GM19025 (cell line): ENCODE data around the gene ARRDC5.
"Not testable (repeated sequence)": the region's sequence is repeated elsewhere in the genome, so short reads cannot be mapped to it uniquely, and the experiment has no call there.

Experiments used
- ATAC-seq: cut with Tn5 transposase; IDR thresholded peaks from one replicate; pipeline ENCODE4 v1.9.1; 2021; ENCODE audit warnings: mild to moderate bottlenecking, low read depth, moderate library complexity; ENCODE audit not compliant: unreplicated experiment

Gene ARRDC5

DNA sequence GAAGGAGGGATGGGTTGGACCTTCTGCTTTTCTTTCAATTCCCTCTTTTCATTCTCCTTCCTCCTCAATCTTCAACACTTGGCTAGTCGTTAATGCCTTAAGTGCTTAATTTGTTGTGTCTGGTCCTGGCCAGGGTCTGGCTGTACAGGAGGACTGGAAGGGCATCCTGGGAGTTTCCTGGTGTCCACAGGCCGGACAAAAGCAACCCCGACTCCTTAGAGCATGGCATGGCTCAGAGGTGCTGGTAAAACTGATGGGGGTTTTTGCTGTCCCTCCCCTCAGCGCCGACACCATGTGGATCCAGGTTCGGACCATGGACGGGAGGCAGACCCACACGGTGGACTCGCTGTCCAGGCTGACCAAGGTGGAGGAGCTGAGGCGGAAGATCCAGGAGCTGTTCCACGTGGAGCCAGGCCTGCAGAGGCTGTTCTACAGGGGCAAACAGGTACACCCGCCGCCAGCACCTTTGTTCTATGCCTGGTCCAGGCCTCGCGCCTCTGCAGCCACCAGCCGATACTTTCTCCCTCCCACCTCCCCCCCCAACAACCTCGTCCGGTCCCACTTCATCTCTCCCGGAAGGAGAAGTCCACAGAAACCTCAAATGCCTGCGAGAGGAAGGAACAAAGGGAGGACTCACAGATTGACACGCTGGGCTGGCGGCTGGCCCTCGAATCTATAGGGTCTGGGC, 8.0 kb upstream of the ARRDC5 start:
- ATAC-seq = no peak

DNA sequence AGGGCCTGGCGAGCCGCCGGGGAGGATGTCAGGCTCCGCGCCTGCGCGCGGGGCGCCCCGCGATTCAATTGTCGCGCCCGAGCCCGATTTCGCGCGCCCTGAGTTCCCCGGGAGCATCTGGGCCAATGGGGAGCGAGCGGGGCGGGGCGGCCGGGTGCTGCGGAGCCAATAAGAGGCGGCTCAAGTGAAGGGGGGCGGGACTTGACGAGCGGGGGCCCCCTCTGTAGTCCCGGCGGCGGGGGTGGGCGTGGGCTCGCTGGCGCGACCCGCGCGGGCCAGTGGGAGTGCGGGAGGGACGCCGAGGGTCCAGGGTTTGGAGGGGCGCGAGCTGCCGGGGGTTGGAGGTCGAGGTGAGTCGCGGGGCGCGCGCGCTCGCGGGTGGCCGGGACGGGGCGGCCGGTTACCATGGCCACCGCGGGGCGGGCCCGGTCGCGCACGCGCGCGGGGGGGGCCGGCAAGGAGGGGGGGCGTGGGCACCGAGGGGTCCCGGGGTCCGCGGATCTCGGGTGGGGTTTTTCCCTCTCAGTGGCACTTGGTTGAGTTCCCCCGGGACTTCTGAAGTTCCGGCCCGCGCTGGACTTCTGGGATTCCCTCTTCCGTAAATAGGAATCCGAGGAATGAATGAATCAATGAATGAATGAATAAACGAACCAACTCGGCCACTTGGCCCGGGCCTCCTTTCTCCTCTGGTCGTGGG, 7.3 kb upstream of the ARRDC5 start:
- ATAC-seq = peak; percentile 85

DNA sequence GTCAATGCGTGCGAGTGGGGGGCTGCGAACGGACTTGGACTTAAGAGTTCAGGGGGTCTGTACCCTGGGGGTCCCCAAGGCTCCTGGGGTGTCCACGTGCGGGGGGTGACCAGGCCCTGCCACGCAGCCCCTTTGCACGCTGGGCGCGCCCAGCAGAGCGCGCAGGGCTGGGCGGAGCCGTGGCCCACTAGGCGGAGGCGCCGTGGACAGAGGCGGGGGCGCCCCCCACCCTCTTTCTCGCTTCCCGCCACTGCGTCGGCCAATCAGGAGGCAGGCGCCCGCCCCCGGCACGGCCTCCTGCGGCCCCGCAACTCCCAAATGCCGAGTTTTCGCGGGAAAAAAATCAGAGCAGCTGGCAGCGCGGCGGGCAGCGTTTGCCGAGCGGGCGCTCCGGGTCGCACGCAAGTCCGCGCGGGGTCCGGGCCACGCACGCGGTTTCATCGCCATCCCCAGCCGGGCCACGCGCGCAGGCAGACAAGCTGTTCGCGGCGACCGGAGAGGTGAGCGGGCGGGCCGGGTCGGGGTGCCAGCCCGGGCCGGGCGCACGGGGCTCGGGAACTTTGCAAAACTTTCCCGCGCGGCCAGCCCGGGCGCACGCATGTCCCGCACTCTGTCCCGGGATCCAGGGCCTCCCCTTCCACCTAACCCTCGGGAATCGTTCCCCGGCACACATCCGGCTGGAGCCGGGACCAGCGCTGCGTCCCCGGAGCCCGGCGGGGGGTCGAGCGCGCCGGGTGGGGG, 6.6 kb upstream of the ARRDC5 start, which contains the start of gene UHRF1:
TSS of gene UHRF1 (plus strand) at position 346 of the 741 bp plus-strand sequence. CDS start 1,385 bp downstream, outside the sequence.
- ATAC-seq = peak; percentile 22

DNA sequence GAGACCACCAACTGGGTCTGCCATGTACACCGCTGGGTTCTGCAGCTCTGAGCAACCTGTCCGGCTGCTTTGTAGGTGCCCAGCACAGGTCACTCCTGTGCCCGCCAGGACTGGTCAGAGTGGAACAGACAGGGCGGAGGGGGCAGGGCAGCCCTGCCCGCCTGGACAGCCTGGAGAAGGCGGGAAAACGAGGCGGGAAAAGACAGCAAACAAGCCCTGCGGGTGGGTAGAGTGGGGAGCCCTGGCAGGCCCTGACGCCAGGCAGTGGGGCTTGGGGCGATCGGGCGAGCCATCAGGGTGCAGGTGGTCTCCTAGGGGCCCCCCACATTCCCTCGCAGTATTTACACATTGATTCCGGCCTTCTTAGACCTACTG, 6.1 kb upstream of the ARRDC5 start:
- ATAC-seq = no peak

DNA sequence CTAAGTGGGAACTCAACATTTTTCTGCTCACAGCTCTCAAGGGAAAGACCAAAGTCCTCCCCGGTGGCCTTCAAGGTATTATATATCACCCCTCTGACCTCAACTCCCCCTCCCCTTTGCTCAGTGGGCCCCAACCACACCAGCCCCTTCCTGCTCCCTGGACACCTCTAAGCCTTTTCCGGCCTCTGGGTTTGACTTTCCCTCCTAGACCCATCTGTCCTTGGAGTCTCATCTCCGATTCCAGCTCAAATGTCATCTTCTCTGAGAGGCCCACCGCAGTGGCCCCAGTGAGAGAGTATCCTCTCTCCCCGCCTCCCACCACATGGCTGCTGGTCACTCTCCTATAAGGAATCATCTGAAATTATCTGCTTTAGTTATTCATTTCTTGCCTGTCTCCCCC, 5.7 kb upstream of the ARRDC5 start:
- ATAC-seq = no peak

DNA sequence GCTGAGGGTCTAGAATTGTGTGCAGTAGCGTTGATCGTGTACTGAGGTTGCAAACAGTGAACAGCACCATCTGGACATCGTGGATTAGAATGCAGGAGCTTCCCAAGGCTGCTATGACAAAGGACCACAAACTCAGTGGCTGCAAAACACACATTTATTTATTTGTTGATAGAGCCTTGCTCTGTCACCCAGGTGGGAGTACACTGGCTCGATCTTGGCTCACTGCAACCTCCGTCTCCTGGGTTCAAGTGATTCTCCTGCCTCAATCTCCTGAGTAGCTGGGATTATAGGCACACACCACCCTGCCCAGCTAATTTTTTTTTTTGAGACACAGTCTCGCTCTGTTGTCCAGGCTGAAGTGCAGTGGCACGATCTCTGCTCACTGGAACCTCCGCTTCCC, 4.3 kb upstream of the ARRDC5 start:
- no peak for ATAC-seq

DNA sequence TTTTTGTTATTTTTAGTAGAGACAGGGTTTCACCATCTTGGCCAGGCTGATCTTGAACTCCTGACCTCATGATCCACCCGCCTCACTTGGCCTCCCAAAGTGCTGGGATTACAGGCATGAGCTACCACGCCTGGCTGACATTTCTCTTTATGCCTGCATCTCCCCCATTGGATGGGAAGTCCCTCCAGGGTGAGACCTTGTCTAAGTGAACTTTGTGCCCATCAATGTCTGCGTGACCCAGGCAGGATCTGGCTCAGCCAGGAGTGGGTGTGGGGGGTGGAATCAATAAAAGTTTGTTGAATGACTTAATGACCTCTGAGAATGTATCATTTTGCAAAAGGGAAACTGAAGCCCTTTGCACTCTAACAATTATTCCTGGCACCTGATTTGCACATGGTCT, 1.8 kb upstream of the ARRDC5 start:
- ATAC-seq = no peak

DNA sequence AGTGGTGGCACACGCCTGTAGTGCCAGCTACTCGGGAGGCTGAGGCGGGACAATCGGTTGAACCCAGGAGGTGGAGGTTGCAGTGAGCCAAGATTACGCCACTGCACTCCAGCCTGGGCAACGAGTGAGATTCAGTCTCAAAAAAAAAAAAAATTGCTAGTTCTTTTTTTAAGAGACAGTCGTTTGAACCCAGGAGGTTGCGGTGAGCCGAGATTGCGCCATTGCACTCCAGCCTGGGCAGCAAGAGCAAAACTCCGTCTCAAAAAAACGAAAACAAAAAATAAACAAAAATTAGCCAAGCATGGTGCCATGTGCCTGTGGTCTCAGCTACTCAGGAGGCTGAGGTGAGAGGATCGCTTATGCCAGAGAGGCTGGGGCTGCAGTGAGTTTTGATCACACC, 1.8 kb downstream of the ARRDC5 start:
- ATAC-seq = not testable (repeated sequence)

DNA sequence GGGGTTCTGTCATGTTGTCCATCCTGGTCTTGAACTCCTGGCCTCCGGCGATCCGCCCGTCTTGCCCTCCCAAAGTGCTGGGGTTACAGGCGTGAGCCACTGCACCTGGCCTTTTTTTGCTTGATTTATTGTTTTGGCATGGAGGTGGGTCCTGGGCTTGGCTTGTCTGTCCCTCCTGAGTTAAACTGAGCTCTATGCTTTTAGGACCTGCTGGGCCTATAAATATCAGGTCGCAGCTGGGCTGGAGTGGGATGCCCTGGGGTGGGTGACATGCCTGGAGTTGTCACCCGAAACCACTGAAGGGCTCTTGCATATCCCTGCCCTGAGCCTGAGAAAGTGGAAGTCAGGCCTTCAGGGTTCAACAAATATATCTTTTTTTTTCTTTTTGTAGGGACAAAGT, 5.5 kb downstream of the ARRDC5 start:
- no peak for ATAC-seq

DNA sequence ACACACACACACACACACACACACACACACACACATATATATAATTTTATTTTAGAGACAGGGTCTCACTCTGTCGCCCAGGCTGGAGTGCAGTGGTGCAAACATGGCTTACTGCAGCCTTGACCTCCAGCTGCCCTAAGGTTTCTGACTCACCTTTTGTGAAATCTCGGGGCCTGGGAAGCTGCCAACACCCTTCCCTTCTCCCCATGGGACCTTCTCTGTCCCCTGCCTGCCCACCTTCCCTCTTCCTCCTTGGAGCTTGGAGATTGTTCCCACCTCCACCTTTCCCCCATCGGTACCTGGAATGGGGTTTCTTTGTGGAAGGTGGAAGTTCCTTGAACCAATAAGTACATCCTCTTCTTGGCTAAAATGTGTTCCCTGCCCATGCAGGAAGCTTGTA, 6.3 kb downstream of the ARRDC5 start:
- ATAC-seq = no peak

DNA sequence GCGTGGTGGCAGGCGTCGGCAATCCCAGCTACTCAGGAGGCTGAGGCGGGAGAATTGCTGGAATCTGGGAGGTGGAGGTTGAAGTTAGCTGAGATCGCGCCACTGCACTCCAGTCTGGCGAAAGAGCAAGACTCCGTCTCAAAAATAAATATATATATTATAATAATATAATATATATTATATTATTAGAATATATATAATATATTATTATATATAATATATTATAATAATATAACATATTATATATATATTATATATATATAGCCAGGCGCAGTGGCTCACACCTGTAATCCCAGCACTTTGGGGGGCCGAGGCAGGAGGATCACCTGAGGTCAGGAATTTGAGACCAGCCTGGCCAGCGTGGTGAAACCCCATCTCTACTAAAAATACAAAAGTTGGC, 9.7 kb downstream of the ARRDC5 start:
- ATAC-seq = not testable (repeated sequence)

DNA sequence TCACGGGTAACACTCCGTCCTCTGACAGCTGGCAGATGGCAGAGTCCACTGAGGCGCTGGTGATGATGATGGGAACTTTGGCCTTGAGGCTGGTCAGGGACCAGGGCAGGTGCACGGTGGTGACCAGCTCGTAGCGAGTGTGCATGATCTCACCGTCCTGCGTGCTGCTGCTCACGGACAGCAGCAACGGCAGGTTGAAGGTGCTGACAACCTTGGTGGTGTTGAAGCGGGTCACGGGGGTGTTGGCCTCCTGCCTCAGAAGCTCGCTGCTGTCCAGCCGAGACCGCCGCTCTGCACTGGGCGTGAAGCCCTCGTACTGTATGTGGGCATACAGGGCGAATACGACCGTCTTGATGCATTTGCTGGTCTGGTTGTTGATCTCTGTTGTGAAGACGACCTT, 11.6 kb downstream of the ARRDC5 start:
- ATAC-seq = no peak

DNA sequence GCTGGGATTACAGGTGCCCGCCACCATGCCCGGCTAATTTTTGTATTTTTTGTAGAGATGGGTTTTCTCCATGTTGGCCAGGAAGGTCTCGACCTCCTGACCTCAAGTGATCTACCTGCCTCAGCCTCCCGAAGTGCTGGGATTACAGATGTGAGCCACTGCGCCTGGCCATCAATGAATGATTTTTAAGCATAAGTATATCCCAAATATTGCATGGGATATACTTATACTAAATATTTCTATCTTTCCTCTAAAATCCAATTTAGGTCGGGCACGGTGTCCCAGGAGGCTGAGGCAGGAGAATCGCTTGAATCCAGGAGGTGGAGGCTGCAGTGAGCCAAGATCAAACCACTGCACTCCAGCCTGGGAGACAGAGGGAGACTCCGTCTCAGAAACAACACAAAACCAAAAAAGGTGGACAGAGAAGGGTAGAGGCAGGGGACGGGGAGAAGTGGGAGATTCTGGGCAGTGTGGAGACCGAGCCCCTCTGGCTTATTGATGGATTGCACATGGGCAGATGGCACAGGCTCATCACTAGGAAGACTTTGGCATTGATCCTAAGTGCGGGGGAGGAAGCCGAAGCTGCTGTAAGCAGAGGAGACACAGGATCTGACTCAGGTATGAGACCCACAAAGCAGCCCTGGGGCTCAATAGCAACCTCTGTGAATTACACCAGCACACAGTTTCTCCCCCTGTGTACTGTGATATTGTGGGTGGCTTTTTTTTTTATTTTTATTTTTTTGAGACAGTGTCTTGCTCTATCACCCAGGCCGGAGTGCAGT, 13.5 kb downstream of the ARRDC5 start:
- no peak for ATAC-seq

DNA sequence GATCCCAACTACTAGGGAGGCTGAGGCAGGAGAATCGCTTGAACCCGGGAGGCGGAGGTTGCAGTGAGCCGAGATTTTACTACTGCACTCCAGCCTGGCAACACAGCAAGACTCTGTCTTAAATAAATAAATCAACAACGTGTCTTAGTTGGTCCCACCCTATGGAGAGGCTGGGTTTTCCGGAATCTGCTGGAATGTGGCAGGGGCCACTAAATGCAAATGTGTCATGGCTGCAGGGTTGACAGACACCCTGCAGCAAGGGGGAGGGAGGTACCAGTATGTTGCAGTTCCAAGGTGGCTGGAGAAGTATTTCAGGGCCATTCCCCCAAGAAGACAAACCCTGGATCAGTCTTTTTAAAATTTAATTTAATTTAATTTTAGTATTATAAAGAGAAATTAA, 14.9 kb downstream of the ARRDC5 start:
- ATAC-seq = not testable (repeated sequence)

DNA sequence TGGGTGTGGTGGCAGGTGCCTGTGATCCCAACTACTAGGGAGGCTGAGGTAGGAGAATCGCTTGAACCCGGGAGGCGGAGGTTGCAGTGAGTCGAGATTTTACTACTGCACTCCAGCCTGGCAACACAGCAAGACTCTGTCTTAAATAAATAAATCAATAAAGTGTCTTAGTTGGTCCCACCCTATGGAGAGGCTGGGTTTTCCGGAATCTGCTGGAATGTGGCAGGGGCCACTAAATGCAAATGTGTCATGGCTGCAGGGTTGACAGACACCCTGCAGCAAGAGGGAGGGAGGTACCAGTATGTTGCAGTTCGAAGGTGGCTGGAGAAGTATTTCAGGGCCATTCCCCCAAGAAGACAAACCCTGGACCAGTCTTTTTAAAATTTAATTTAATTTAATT, 17.7 kb downstream of the ARRDC5 start:
- ATAC-seq = not testable (repeated sequence)

DNA sequence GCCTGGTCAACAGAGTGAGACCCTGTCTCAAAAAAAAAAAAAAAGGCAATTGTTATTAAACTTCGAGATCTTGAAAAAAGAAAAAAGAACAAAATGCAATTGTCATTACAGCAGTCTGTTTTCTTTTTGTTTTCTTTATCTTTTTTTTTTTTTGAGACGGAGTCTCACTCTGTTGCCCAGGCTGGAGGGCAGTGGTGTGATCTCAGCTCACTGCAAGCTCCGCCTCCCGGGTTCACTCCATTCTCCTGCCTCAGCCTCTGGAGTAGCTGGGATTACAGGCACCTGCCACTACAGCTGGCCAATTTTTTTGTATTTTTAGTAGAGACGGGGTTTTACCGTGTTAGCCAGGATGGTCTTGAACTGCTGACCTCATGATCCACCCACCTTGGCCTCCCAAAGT, 19.8 kb downstream of the ARRDC5 start:
- not testable (repeated sequence) for ATAC-seq

DNA sequence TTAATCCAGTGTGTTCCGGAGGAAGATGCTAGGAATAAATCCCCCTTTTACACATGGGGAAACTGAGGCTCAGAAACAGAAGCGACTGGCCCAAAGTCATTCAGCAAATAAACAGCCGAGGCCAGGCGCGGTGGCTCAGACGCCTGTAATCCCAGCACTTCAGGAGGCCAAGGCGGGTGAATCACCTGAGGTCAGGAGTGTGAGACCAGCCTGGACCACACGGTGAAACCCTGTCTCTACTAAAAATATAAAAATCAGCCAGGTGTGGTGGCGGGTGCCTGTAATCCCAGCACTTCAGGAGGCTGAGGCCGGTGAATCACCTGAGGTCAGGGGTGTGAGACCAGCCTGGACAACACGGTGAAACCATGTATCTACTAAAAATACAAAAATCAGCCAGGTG, 23.7 kb downstream of the ARRDC5 start:
- no peak for ATAC-seq

DNA sequence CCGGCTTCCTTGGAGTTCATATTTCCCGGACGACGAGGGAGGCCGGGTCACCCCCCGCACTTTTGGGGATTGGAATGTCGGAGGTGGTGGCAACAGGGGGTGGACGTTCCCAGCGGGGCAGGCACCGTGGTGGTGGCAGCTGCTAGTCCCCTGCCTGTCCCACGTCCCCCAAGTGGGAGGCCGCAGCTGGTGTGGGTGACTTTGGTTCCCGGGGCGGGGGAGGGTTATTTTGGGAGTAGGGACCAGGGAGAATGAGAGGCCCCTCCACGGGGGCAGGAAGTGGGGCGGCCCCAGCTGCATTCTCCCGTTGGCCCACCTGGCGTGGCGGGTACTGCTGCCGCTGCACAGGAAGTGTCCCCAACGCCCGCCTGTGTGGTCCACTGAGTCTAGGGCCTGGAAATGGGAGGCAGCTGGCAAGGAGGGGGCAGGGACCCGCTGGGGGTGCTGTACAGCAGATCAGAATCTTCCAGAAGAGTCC, 24.2 kb downstream of the ARRDC5 start:
- no peak for ATAC-seq

DNA sequence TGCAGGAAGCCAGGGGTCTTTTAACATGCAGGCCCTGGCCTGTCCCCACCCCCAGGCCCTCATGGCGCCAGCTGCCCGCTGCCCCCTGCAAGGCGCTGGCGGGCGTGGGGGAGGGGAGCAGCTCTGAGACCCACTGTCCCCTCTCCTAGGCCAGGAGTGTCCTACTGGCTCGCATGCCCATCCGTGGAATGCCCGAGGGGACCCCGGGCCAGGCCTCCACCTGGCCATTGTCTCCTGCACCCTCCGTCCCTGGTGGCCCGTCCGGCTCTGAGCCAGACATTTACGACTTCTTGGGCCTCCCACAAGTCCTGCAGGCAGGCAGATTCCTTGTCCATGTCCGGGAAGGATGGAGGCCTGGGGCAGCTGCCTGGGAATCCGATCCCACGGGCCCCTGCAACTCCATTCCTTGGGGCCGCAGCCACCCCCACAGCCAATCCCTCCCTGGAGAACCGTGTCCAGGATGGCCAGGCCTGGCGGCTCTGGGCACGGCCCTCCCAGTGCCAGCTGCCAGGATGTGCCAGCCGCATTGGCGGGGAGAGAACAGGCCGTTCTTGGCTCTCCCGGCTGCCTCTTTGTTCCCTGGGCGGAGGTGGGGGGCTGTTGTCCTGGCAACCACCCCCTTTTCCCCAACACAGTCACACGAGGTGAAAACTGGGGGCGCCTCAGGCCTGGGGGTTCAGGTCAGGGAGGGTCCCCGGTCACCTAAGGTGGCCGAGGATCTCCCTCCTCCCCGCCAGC, 24.8 kb downstream of the ARRDC5 start:
- ATAC-seq = no peak

DNA sequence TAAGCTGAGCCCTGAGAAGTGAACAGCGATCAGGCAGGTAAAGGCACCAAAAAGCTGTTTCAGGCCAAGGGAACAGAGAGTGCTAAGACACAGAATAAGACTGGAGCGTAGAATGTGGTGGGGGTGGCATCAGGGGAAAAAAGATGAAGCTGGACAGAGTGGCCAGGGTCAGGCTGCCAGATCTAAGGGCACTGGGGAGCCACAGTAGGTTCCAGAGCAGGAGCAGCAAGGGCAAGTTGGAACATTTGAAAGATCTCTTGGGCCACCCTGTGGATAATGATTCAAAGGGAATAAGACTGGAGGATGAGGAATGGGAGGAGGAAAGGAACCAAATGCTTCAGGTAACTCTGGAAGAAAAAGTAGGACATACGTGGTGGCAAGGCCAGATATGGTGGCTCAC, 28.8 kb downstream of the ARRDC5 start:
- ATAC-seq = no peak
